HepG2 (cell line): ENCODE results near the gene CTSZ. TPM values are rescaled to one million over a fixed set of nuclear protein-coding genes. Genes with fewer than 3 reads are reported as not detected.

Experiments
- AHR ChIP-seq: IDR thresholded peaks from 2 replicates; pipeline ENCODE4 v1.6.1; 2018; ENCODE audit warnings: missing genetic modification reagents, missing compliant biosample characterization
- DZIP1 ChIP-seq: sonication (generic); formaldehyde crosslinking; IDR thresholded peaks from 2 replicates; pipeline ENCODE4 v1.5.0; 2020; ENCODE audit warnings: mild to moderate bottlenecking, missing genetic modification reagents
- HMGXB4 ChIP-seq, 2 experiments: sonication (generic) in 1 of 2; formaldehyde crosslinking in 1 of 2; IDR thresholded peaks; 2 replicates each; pipeline versions ENCODE4 v1.4.0 to v1.6.1; 2018 to 2020; ENCODE audit warnings: missing genetic modification reagents in 2 of 2, borderline replicate concordance in 1 of 2, low read depth in 1 of 2, mild to moderate bottlenecking in 1 of 2, missing biosample characterization in 1 of 2
- NCOR1 ChIP-seq: fragments of 200-600 bp; sonication (generic); IDR thresholded peaks from 2 replicates; pipeline ENCODE4 v1.7.0; 2017; ENCODE audit warnings: antibody characterized with exemption, low read length, borderline replicate concordance
- PATZ1 ChIP-seq: sonication (generic); formaldehyde crosslinking; IDR thresholded peaks from 2 replicates; pipeline ENCODE4 v1.4.0; 2020; ENCODE audit warnings: missing genetic modification reagents
- PHF8 ChIP-seq: sonication (generic); formaldehyde crosslinking; IDR thresholded peaks from 2 replicates; pipeline ENCODE4 v1.5.0; 2020; ENCODE audit warnings: missing genetic modification reagents
- RFX5 ChIP-seq: IDR thresholded peaks from 2 replicates; pipeline ENCODE4 v1.6.1; 2011; ENCODE audit warnings: low read depth, low read length, improper control_type of control experiment
- SP2 ChIP-seq: sonication (generic); formaldehyde crosslinking; IDR thresholded peaks from 2 replicates; pipeline ENCODE4 v1.5.1; 2020; ENCODE audit warnings: mild to moderate bottlenecking, missing genetic modification reagents
- SRY ChIP-seq: sonication (generic); formaldehyde crosslinking; IDR thresholded peaks from 2 replicates; pipeline ENCODE4 v1.8.0; 2022; ENCODE audit warnings: mild to moderate bottlenecking, missing genetic modification reagents
- TOE1 ChIP-seq: sonication (generic); formaldehyde crosslinking; IDR thresholded peaks from 2 replicates; pipeline ENCODE4 v1.4.0; 2020; ENCODE audit warnings: mild to moderate bottlenecking, missing genetic modification reagents
- ZIK1 ChIP-seq: sonication (generic); formaldehyde crosslinking; IDR thresholded peaks from 2 replicates; pipeline ENCODE4 v1.5.0; 2020; ENCODE audit warnings: mild to moderate bottlenecking, low read depth, missing genetic modification reagents, borderline replicate concordance
- ZNF326 ChIP-seq: sonication (generic); formaldehyde crosslinking; IDR thresholded peaks from 2 replicates; pipeline ENCODE4 v1.4.0; 2020; ENCODE audit warnings: missing genetic modification reagents, borderline replicate concordance
- ZNF891 ChIP-seq: sonication (generic); formaldehyde crosslinking; IDR thresholded peaks from 2 replicates; pipeline ENCODE4 v1.5.0; 2020; ENCODE audit warnings: mild to moderate bottlenecking, missing genetic modification reagents
- polyA plus RNA-seq, 8 experiments: library from polyadenylated mRNA; depleted of rRNA in 3 of 8; stranded (reverse) in 7 of 8; unstranded in 1 of 8; fragments of >200 nt; fragmentation: Illumina TruSeq in 4 of 8; extraction: Trizol in 4 of 8; gene quantifications; 2 replicates each; pipeline versions ENCODE4 v1.2.1 to v1.2.3, GENCODE V29; 2011 to 2016; ENCODE audit warnings: low read depth in 4 of 8, missing spikeins in 1 of 8, mixed read lengths in 1 of 8; ENCODE audit not compliant: insufficient read depth in 1 of 8
- total RNA-seq, 5 experiments: library from RNA; depleted of rRNA; stranded (reverse); fragments of >200 nt; fragmentation: Illumina TruSeq; extraction: Trizol; gene quantifications; 2 replicates each; pipeline ENCODE4 v1.2.3, GENCODE V29; 2016; ENCODE audit warnings: low read depth in 1 of 5
- TF ChIP-seq, protein P1 (sequence below): IDR thresholded peaks from 2 replicates; pipeline ENCODE4 v1.6.1; 2018; ENCODE audit warnings: missing genetic modification reagents
- TF ChIP-seq, protein P2 (sequence below): fragments of 450-650 bp; IDR thresholded peaks from 2 replicates; pipeline ENCODE4 v1.6.1; 2017
- TF ChIP-seq, protein P3 (sequence below): sonication (generic); formaldehyde crosslinking; IDR thresholded peaks from 2 replicates; pipeline ENCODE4 v1.4.0; 2020; ENCODE audit warnings: missing genetic modification reagents, borderline replicate concordance

Gene CTSZ
- total and polyA plus RNA-seq, 2 of the 13 experiments (the other 11 are each of a cell fraction or from before 2014, with no cell fraction given): 0.33 TPM; not detected in 1

DNA sequence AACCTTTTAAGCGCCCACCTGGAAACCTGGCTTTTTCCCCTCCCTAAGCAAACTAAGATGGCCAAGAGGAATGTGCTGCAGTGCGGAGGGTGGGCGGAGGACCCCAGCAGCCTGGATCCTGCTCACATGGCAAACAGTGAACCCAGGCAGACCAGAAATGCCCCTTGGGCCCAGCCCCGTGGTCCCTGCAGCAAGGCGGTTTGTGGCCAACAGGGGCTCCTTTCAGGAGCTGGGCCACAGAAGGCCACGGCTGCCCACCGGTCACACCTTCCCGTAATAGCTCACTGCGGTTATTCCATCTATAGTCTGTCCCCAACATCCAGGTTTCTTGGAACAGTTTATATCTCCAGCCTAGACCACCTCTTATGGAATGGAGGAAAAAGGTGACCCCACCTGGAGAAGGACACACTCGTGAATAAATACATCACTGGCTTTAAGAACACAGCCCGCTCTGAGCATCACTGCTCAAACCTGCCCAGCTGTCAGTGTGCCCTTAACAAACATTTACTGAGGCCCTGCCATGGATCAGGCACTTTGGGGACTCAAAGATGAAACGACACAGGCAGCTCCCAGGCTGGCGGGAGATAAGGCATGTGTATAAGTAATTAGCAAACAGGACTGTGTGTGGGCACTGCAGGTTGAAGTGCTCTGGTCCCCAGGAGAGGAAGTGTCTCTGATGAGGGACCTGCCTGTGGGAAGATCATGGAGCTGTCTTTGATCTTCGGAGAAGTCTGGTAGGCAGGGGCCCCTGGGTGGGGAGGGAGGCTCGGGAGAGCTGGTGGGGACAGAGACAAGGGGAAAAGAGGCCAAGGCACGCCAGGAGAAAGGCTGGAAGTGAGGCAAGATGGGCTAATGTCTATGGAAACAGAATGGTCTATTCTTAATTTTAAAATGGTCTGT is 9.0 kb upstream of the CTSZ start (continued):
- TF ChIP-seq PHF8 (CRISPR knock-in tag) (peak; percentile 42; the same call in 1 of the 2 replicates), HMGXB4 (CRISPR knock-in tag; IDR thresholded peaks at IDR 0.05; ENCODE audit: borderline replicate concordance in 1 of 2, low read depth in 1 of 2) (peak in 1 of 2 experiments; percentile 70; a peak in 2 of 4 replicates), SRY (CRISPR knock-in tag) (peak; percentile 74; the same call in 1 of the 2 replicates), DZIP1 (CRISPR knock-in tag) (peak; percentile 91; the same call in 1 of the 2 replicates), NCOR1 (peak; percentile 24; the same call in 1 of the 2 replicates), ZNF891 (CRISPR knock-in tag) (peak; percentile 90; the same call in 1 of the 2 replicates), RFX5 (no peak), TOE1 (peak; percentile 72; the same call in 1 of the 2 replicates), AHR (CRISPR knock-in tag) (peak; percentile 89; the same call in 1 of the 2 replicates), ZNF326 (CRISPR knock-in tag) (no peak), ZIK1 (CRISPR knock-in tag) (no peak; the same call in 1 of the 2 replicates), PATZ1 (CRISPR knock-in tag) (peak; percentile 90), SP2 (CRISPR knock-in tag) (no peak)
- TF ChIP-seq, protein P1, sequence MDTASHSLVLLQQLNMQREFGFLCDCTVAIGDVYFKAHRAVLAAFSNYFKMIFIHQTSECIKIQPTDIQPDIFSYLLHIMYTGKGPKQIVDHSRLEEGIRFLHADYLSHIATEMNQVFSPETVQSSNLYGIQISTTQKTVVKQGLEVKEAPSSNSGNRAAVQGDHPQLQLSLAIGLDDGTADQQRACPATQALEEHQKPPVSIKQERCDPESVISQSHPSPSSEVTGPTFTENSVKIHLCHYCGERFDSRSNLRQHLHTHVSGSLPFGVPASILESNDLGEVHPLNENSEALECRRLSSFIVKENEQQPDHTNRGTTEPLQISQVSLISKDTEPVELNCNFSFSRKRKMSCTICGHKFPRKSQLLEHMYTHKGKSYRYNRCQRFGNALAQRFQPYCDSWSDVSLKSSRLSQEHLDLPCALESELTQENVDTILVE (CRISPR knock-in tag): peak; percentile 40; the same call in 1 of the 2 replicates
- TF ChIP-seq, protein P2, sequence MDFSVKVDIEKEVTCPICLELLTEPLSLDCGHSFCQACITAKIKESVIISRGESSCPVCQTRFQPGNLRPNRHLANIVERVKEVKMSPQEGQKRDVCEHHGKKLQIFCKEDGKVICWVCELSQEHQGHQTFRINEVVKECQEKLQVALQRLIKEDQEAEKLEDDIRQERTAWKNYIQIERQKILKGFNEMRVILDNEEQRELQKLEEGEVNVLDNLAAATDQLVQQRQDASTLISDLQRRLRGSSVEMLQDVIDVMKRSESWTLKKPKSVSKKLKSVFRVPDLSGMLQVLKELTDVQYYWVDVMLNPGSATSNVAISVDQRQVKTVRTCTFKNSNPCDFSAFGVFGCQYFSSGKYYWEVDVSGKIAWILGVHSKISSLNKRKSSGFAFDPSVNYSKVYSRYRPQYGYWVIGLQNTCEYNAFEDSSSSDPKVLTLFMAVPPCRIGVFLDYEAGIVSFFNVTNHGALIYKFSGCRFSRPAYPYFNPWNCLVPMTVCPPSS: no peak
- TF ChIP-seq, protein P3, sequence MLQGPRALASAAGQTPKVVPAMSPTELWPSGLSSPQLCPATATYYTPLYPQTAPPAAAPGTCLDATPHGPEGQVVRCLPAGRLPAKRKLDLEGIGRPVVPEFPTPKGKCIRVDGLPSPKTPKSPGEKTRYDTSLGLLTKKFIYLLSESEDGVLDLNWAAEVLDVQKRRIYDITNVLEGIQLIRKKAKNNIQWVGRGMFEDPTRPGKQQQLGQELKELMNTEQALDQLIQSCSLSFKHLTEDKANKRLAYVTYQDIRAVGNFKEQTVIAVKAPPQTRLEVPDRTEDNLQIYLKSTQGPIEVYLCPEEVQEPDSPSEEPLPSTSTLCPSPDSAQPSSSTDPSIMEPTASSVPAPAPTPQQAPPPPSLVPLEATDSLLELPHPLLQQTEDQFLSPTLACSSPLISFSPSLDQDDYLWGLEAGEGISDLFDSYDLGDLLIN (CRISPR knock-in tag): peak; percentile 79; the same call in 1 of the 2 replicates
